Brain microvascular endothelial cell (primary cell): ENCODE data around the gene IFT43.

ENCODE experiments used
- DNase-seq: peaks from one replicate; pipeline ENCODE4 v3.0.0-alpha.2; 2020
- H3K27ac ChIP-seq: fragments of 250-450 bp; sonication (Bioruptor Pico); 2 replicates; pipeline ENCODE4 v1.5.1; 2020; ENCODE audit warnings: mild to moderate bottlenecking, moderate library complexity
- H3K27me3 ChIP-seq: fragments of 250-450 bp; sonication (Bioruptor Pico); replicated peaks from 2 replicates; pipeline ENCODE4 v1.5.1; 2020; ENCODE audit warnings: mild to moderate bottlenecking
- H3K36me3 ChIP-seq: fragments of 250-450 bp; sonication (Bioruptor Pico); replicated peaks from 2 replicates; pipeline ENCODE4 v1.5.1; 2020; ENCODE audit warnings: mild to moderate bottlenecking
- H3K4me3 ChIP-seq: 2 replicates; pipeline ENCODE4 v1.5.1; 2011; ENCODE audit warnings: low read depth, mild to moderate bottlenecking, control low read depth, low read length, moderate library complexity
- in situ Hi-C: cut with HindIII; loops from 2 replicates; pipeline ENCODE4 v1.10.0; 2017; ENCODE audit warnings: low sequenced_read_pairs, low pct_ligation_motif_present
- TF ChIP-seq, protein P1 (sequence below): IDR thresholded peaks from 2 replicates; pipeline ENCODE4 v1.5.1; 2011; ENCODE audit warnings: low read depth, mild to moderate bottlenecking, moderate library complexity, low read length, control low read depth, inconsistent platforms; ENCODE audit errors: missing control alignments

The IFT43 gene

GRCh38 chr14:75952489-75952888 is 33.1 kb upstream of the IFT43 start:
- Histone ChIP-seq H3K4me3 (no peak overlapping the region), H3K36me3 (no peaks in the 10 kb centered on the region), H3K27ac (no peak overlapping the region), H3K27me3 (no peaks in the 10 kb centered on the region)
- in situ Hi-C loops, result loop anchor here (25.0 kb wide), 1 partner anchor 240 kb away; no protein-coding TSS in a partner anchor
- TF ChIP-seq, protein P1, sequence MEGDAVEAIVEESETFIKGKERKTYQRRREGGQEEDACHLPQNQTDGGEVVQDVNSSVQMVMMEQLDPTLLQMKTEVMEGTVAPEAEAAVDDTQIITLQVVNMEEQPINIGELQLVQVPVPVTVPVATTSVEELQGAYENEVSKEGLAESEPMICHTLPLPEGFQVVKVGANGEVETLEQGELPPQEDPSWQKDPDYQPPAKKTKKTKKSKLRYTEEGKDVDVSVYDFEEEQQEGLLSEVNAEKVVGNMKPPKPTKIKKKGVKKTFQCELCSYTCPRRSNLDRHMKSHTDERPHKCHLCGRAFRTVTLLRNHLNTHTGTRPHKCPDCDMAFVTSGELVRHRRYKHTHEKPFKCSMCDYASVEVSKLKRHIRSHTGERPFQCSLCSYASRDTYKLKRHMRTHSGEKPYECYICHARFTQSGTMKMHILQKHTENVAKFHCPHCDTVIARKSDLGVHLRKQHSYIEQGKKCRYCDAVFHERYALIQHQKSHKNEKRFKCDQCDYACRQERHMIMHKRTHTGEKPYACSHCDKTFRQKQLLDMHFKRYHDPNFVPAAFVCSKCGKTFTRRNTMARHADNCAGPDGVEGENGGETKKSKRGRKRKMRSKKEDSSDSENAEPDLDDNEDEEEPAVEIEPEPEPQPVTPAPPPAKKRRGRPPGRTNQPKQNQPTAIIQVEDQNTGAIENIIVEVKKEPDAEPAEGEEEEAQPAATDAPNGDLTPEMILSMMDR, result no peak
- no peak for DNase-seq

- no peak for DNase-seq
- H3K27ac ChIP-seq, result no peak overlapping the region
- in situ Hi-C loops, result loop anchor here (25.0 kb wide), 1 partner anchor 247 kb away; no protein-coding TSS in a partner anchor
Measured at GRCh38 chr14:75959031-75959430, 26.5 kb upstream of the IFT43 start.

GRCh38 chr14:75960231-75960630 is 25.3 kb upstream of the IFT43 start:
- Histone ChIP-seq H3K36me3 (no peaks in the 10 kb centered on the region), H3K27ac (no peak overlapping the region), H3K4me3 (no peak overlapping the region), H3K27me3 (no peaks in the 10 kb centered on the region)
- TF ChIP-seq, protein P1, result no peak
- in situ Hi-C loops, result loop anchor here (25.0 kb wide), 1 partner anchor 248 kb away; no protein-coding TSS in a partner anchor
- DNase-seq, result no peak

More at GRCh38 chr14:75959031-75959430, 26.5 kb upstream of the IFT43 start:
- Histone ChIP-seq H3K36me3 (no peaks in the 10 kb centered on the region), H3K27me3 (no peaks in the 10 kb centered on the region), H3K4me3 (no peak overlapping the region)
- TF ChIP-seq, protein P1, result no peak

GRCh38 chr14:75961662-75962061 is 23.9 kb upstream of the IFT43 start:
- no peaks in the 10 kb centered on the region for H3K27me3 ChIP-seq
- TF ChIP-seq, protein P1, result no peak
- no peak for DNase-seq
- H3K27ac ChIP-seq, result no peak overlapping the region
- no peak overlapping the region for H3K4me3 ChIP-seq
- in situ Hi-C loops, result loop anchor here (25.0 kb wide), 1 partner anchor 249 kb away; no protein-coding TSS in a partner anchor
- no peaks in the 10 kb centered on the region for H3K36me3 ChIP-seq

- no peak overlapping the region for H3K4me3 ChIP-seq
- no peak for DNase-seq
- H3K27me3 ChIP-seq, result no peaks in the 10 kb centered on the region
- no peak overlapping the region for H3K27ac ChIP-seq
- H3K36me3 ChIP-seq, result no peaks in the 10 kb centered on the region
- TF ChIP-seq, protein P1, result no peak
- in situ Hi-C loops, result loop anchor here (25.0 kb wide), 1 partner anchor 256 kb away; no protein-coding TSS in a partner anchor
Measured at GRCh38 chr14:75967866-75968265, 17.7 kb upstream of the IFT43 start.

DNA sequence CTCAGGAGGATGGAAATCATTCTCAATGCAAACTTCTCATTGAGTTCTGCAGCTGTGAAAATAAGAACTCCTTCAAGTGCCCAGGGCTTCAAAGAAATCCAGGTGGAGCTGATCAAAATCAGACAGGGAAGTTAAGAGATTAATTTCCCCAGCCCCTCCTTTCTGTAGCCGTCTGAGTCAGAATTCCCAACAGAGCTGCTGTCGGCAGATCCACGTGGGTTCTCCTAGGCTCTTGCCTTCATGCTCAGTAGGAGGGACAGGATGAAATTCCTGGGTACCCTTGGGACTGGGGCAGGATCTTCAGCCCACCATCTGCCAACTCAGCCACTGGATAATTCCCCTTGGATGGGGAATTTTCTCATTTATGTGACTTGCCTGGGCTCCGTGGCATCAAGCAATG is 17.1 kb upstream of the IFT43 start:
- Histone ChIP-seq H3K4me3 (no peak overlapping the region), H3K27ac (no peak overlapping the region), H3K27me3 (no peaks in the 10 kb centered on the region), H3K36me3 (no peaks in the 10 kb centered on the region)
- DNase-seq, result peak; percentile 36
- TF ChIP-seq, protein P1, result no peak
- in situ Hi-C loops, result loop anchor here (25.0 kb wide), 1 partner anchor 256 kb away; no protein-coding TSS in a partner anchor
